ENCODE data around the gene MAPK13.

The MAPK13 gene

GRCh38 chr6:36138667-36139066 lies 8.4 kb downstream of the MAPK13 start:
- H3K4me1 ChIP-seq = no peaks in the 10 kb centered on the region
- intact Hi-C loops (cut with DNase I; ENCODE audit: low total_unique reads) = no loop called here
- no peak overlapping the region for H3K4me3 ChIP-seq
- peaks cover 0 to 27% (median 3%) of the 10 kb centered on the region in 3 donors for H3K36me3 ChIP-seq
- H3K27ac ChIP-seq = no peak overlapping the region
- no peak for TF ChIP-seq CTCF (IDR thresholded peaks at IDR 0.05)
- H3K9me3 ChIP-seq = no peaks in the 10 kb centered on the region
- DNase-seq = no peak
- no peaks in the 10 kb centered on the region for H3K27me3 ChIP-seq

- no peak for DNase-seq
- Histone ChIP-seq H3K4me1 (no peaks in the 10 kb centered on the region), H3K36me3 (peaks cover 0 to 27% (median 3%) of the 10 kb centered on the region in 3 donors), H3K4me3 (no peak overlapping the region), H3K27ac (no peak overlapping the region), H3K27me3 (no peaks in the 10 kb centered on the region), H3K9me3 (no peaks in the 10 kb centered on the region)
- no peak for TF ChIP-seq CTCF (IDR thresholded peaks at IDR 0.05)
- intact Hi-C loops (cut with DNase I; ENCODE audit: low total_unique reads) = no loop called here
Measured at GRCh38 chr6:36139431-36139830, 9.1 kb downstream of the MAPK13 start.

- Histone ChIP-seq H3K27ac (no peak overlapping the region), H3K27me3 (no peaks in the 10 kb centered on the region), H3K4me1 (no peaks in the 10 kb centered on the region), H3K36me3 (peaks cover 0 to 27% (median 3%) of the 10 kb centered on the region in 3 donors), H3K9me3 (no peaks in the 10 kb centered on the region), H3K4me3 (no peak overlapping the region)
- TF ChIP-seq CTCF (IDR thresholded peaks at IDR 0.05) = no peak
- intact Hi-C loops (cut with DNase I; ENCODE audit: low total_unique reads) = no loop called here
- no peak for DNase-seq
Measured at GRCh38 chr6:36139991-36140710, 9.8 kb downstream of the MAPK13 start.

- Histone ChIP-seq H3K4me1 (no peaks in the 10 kb centered on the region), H3K4me3 (no peak overlapping the region), H3K36me3 (peaks cover 0 to 27% (median 3%) of the 10 kb centered on the region in 3 donors), H3K27me3 (no peaks in the 10 kb centered on the region), H3K9me3 (no peaks in the 10 kb centered on the region), H3K27ac (no peak overlapping the region)
- intact Hi-C loops (cut with DNase I; ENCODE audit: low total_unique reads) = no loop called here
- no peak for TF ChIP-seq CTCF (IDR thresholded peaks at IDR 0.05)
- DNase-seq = no peak
Measured at GRCh38 chr6:36141091-36141490, 10.8 kb downstream of the MAPK13 start.

GRCh38 chr6:36141961-36142360 lies 11.6 kb downstream of the MAPK13 start:
- TF ChIP-seq CTCF (IDR thresholded peaks at IDR 0.05) = no peak
- DNase-seq = no peak
- intact Hi-C loops (cut with DNase I; ENCODE audit: low total_unique reads) = no loop called here
- Histone ChIP-seq H3K27ac (no peak overlapping the region), H3K9me3 (no peaks in the 10 kb centered on the region), H3K27me3 (no peaks in the 10 kb centered on the region), H3K4me3 (no peak overlapping the region), H3K4me1 (no peaks in the 10 kb centered on the region), H3K36me3 (peaks cover 0 to 27% (median 3%) of the 10 kb centered on the region in 3 donors)

Data from tibial artery (tissue), 4 donors.